NCI-H69 (cell line): ENCODE data around the gene ADAMTSL1.
"Not testable (repeated sequence)": the region's sequence is repeated elsewhere in the genome, so short reads cannot be mapped to it uniquely, and the experiment has no call there.

Experiments used
- DNase-seq: peaks from one replicate; lab custom pipeline; 2025; lab: John Stamatoyannopoulos, UW

Gene ADAMTSL1

DNA sequence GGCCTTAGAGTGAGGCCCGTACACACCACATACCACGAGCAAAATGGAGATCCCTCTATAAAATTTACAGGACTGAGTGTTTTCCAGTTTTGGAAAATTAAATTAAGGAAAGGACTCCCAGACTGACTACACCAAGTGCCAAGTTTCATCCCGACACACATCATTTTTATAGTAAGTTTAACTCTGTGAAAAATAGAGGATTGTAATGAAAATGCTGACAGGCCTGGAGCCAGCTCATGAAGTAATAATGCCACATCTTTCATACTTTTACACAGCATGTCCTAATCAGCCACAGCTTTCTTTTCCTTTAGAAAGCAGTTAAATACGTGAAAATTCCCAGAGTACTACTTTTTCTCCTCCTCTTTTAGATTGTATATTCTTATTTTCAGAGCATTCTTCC is 389.8 kb downstream of the ADAMTSL1 start:
- no peak for DNase-seq

DNA sequence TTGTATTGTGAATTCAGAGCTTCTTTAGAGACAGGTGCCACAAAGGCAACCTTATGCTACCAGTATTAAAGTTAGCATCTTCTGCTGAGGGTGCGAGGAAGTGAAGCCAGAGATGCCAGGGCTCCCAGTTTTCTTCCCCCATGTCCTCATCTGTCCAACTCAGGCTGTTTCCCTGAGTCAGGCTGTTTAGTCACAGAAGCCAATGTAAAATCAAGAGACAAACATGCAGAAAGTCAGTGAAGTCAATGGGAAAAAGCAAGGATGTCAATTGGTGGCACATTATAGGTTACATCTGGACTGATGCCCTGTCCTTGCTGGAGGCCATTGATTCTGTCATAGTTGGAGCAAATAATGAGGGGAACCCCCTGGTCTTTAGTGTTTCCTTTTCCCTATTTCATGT is 390.6 kb downstream of the ADAMTSL1 start:
- no peak for DNase-seq

DNA sequence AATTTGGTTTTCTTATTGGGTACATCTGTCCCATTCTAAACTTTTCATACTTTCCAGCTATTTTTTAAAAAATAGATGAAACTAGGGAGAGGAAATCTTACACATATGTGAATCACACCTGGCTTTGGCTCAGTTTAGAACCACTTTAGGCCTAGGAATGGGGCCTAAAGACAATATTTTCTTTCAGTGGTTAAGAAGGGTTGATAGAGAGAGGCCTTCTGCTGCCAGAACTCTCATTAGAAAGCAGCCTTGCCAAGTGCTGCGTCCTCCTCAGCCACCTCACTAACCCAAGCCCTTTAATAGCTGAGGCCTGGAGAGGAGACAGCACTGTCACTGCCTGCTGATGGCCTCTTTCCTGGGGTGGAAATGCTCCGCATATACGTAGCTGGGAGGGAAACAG is 391.6 kb downstream of the ADAMTSL1 start:
- no peak for DNase-seq

DNA sequence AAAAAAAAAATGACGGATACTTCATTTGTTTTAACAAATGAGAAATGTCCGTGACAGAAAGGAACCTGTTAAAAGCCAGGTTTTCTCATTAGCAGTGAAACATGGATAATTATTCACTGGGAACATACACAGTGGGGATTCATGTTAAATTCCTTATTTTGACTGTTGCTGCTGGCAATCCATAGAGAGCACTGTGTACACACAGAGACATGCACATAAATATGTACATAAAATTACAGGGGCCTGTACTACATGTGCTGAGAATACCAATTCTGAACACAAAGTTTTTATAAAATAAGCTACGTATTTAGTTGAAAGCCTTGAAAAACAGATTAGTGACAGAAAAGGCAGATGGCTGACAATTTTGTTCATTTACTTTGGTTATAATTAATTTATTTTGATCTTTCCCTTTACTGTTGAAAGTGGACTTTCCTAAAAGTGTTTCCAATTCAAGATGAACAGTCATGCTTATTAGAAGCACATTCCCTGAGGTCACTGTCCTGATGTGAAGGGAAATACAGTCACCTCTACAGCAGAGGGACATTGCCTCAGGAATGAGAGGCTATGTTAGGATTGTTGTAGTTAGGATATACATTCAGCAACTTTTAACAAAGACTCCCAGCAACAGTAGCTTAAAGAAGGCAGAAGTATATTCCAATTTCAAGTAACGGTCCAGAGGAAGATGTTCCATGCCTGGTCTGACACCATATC is 392.3 kb downstream of the ADAMTSL1 start:
- DNase-seq, result no peak

DNA sequence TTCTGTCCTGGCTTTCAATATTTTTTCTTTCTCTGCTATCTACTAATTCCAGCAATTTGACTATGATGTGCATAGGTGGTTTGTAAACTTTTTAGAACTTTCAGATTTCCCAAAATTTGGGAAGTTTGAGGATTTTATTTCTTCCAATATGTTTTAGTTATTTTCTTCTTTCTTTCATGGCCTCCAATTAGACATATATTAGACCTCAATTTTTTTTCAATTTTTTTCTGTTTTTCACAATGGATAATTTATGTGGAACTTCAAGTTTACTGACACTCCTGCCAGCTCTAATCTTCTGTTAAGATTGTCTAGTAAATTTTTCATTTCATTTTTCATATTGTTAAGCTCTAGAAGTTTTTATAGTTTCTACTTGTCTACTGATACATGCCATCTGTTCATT is 395.8 kb downstream of the ADAMTSL1 start:
- no peak for DNase-seq

DNA sequence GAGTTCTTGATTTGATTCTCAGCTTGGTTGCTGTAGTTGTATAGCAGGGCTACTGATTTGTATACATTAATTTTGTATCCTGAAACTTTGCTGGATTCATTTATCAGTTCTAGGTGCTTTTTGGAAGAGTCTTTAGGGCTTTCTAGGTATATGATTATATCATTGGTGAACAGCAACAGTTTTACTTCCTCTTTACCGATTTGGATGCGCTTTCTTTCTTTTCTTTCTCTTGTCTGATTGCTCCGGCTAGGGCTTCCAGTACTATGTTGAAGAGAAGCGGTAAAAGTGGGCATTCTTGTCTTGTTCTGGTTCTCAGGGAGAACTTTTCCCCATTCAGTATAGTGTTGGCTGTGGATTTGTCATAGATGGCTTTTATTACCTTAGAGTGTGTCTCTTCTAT is 400.1 kb downstream of the ADAMTSL1 start:
- no peak for DNase-seq

DNA sequence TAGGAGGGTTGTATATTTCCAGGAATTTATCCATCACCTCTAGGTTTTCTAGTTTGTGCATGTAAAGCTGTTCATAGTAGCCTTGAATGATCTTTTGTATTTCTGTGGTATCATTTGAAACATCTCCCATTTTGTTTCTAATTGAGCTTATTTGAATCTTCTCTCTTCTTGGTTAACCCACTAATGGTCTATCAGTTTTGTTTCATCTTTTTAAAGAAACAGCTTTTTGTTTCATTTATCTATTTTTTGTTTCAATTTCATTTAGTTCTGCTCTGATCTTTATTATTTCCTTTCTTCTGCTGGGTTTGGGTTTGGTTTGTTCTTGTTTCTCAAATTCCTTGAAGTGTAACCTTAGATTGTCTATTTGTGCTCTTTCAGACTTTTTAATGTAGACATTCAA is 401.0 kb downstream of the ADAMTSL1 start:
- DNase-seq, result not testable (repeated sequence)

DNA sequence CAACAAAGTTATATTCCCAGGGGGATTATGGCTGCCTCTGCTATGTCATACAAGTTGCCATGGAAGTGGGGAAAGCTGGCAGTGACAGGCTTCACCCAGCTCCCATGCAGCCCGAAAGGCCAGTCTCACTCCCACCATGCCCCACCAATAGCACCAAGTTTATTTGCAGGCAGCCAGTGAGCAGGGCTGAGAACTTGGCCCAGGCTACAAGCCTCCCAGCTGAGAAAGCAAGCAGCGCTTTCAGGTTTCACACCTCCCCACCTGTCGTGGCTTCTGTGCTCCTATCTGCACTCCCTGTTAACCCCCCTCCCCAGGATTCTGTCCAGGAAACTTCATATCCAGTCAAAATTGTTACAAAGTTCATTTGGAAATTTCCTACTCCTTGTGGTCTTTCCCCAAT is 404.0 kb downstream of the ADAMTSL1 start:
- DNase-seq, result no peak

DNA sequence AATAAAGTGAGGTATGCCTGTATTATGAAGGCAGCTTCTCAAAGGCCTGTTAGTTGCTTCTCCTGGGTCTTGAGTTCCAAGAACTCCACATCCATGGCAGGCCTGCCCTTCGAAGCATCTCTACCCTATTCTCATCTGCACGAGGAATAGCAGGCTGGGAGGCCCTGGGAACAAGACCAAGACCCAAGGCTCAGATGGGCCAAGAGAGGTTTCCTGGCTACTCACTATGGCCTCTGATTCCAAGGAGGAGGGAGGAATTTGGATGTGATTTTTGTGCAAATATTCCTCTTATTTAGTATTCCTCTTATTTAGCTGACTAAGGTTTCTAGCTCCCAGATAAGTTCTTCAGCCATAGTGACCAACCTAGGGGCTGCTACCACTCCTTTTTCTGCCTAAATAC is 407.8 kb downstream of the ADAMTSL1 start:
- no peak for DNase-seq

DNA sequence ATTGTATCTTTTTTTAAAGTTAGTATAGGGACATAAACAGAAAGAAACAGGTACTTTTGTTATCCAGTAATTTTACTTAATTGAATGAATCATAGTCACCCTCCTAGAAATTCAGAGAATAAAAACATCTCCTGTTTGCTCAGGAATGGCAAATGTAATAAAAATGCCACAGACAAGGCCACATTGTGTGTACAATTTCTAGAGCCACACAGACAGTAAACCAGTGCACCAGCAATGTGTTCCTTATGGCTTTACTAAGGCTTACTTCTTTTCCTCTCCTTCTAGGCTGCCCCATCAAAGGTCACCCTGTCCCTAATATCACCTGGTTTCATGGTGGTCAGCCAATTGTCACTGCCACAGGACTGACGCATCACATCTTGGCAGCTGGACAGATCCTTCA is 413.6 kb downstream of the ADAMTSL1 start:
- DNase-seq, result no peak

DNA sequence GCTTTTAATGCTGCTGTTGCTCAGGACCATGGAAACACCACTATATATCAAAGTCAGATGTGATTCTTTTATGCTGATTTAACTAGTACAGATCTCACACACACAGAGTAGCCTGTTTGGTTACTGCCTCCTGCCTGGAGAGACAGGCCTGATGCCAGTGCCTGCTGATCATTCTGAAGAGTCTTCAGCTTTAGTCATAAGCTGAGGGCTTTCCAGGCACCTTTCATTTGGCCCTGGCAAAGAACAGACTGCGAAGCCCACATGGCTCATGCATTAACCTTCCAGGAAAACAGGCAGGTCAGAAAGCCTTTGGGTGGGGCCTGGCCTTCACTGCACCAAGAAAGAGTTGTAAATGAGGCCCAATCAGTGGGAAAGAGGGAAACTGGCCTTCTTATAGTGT is 414.3 kb downstream of the ADAMTSL1 start:
- no peak for DNase-seq

DNA sequence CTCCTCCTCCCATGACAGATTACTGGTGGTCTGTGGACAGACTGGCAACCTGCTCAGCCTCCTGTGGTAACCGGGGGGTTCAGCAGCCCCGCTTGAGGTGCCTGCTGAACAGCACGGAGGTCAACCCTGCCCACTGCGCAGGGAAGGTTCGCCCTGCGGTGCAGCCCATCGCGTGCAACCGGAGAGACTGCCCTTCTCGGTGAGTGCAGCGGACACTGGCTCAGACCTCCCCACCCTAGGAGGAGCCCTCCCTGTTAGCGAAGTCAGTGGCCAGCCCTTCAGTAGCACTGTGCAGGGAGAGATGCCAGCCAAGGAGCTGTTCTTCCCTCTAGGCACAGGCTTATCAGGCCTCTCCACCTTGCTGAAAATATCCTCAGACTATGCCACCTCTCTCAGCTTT is 415.6 kb downstream of the ADAMTSL1 start:
- DNase-seq, result no peak

DNA sequence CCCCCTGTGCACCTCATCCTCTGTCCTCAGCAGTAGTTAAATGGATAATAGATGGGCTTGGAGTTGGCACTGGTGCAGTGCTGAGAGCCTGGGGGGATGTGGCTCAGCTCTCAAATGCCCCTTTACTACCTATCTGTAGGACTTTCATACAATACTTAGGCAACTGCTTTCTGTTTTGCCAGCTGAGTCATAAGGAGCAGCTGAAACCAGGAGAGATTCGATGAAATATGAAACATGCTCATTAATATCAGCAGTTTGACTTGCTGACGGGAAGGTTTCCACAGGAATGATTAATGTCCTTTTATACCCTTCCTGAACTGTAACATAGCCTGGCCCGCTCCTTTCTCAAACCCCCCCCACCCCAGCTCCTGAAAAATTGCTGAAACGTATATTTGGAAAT is 416.4 kb downstream of the ADAMTSL1 start:
- peak; percentile 74 for DNase-seq

DNA sequence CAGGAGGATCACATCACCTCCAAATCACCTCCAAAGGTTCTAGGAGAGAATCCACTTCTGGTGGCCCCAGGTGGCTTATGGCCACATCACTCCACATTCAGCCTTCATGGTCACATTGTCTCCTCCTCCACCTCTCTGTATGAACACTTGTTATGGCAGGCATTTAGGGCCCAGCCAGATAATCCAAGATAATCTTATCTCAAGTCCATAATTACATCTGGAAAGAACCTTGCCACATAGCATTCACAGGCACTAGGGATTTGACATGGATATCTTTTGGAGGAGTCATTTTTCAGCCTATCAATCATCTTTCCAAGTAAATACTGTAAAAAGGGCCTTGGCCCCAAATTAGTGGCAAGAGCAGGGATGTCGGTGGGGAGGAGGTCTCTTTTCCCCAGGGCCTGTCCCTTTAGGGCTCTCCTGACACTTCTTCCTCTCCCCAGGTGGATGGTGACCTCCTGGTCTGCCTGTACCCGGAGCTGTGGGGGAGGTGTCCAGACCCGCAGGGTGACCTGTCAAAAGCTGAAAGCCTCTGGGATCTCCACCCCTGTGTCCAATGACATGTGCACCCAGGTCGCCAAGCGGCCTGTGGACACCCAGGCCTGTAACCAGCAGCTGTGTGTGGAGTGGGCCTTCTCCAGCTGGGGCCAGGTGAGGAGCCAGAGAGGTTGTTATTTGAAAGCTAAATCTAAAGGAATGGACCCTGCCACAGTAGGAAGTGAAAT is 418.2 kb downstream of the ADAMTSL1 start:
- no peak for DNase-seq

DNA sequence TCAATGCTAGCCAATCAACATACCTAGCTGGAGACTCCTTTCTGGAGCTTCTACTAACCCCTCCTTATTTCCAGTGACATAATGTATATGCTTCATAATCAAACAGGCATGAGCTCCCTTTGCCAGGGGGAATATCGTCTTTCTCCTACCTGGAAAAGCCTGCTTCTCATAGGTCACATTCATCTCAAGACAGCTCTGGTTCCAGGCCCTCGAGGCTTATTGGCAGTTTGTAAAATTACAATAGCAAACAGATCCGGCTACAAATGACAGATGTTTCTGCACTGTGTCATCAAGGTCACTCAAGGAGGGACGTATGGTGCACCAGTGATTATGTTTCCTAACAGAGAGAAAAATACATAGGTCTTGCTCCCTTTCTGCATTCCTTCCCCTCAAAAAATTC is 419.1 kb downstream of the ADAMTSL1 start:
- DNase-seq, result peak; percentile 84

DNA sequence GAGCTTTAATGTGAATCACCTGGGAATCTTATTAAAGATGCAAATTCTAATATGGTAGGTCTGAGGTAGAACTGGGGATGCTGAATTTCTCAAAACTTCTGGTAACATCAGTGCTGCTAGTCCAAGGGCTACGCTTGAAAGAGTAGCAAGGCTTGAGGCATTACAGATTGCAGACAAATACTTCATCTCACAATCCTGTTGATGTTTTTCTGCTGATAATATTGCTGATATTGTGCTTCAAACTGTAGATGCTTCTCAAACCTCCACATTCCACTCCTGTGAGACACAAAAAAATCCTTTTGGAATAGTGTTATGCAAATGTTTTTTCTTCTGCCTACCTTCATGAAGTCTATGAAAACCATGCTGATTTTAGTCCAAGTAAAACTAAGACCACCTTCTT is 419.5 kb downstream of the ADAMTSL1 start:
- no peak for DNase-seq

DNA sequence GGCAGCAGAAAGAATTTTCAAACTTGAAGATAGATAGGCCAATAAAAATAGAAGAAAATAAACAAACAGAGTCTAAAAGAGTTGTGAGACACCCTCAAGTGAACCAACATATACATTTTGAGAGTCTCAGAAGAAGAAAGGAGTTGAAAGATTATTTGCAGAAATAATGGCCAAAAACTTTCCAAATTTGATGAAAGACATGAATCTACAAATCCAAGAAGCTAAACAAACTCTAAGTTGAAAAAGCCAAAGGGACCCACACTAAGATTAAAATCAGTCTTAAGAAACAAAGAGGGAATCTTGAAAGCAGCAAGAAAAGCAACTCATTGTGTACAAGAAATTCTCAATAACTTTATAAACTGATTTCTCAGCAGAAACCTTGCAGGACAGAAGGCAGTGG is 422.1 kb downstream of the ADAMTSL1 start:
- DNase-seq, result no peak

DNA sequence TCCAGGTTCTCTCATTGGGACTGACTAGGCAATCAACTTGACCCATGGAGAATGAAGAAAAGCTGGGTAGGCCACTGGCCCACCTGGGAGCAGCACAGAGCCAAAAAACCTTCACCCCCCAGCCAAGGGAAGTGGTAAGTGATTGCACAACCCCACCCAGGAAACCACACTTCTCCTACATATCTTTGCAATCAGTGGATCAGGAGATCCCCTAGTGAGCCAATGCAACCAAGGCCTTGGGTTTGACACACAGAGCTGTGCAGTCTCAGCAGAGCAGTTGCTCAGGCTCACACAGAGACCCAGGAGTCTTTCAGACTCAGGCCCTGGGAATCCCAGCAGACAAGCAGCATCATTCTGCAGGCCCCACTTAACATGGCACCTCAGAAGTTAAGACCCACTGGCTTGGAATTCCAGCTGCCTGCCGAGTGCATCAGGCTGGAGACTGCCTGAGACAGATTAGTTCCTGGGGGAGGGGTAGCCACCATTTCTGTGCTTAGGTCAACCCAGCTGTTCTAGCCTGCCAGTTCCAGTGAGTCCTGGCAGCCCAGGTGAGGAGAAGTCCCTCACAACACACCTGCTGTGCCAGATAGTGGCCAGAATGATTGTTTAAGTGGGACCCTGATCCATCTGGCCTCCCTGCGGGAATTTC is 422.7 kb downstream of the ADAMTSL1 start:
- DNase-seq, result peak; percentile 40

DNA sequence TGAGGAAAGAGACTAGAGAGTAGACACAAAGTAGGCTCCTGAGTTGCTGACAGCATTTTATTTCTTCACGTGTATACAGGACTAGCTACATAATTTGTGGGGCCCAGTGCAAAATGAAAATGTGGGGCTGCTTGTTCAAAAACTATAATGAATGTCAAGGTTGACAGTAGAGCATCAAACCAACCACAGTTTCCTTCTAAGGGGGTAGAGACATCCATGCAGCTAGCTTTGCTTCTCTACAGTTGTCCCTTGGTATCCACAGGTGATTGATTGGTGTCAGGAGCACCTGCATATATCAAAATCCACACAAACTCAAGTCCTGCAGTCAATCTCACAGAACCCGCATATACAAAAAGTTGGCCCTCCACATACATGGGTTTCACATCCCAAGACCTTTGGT is 429.5 kb downstream of the ADAMTSL1 start:
- DNase-seq, result no peak

DNA sequence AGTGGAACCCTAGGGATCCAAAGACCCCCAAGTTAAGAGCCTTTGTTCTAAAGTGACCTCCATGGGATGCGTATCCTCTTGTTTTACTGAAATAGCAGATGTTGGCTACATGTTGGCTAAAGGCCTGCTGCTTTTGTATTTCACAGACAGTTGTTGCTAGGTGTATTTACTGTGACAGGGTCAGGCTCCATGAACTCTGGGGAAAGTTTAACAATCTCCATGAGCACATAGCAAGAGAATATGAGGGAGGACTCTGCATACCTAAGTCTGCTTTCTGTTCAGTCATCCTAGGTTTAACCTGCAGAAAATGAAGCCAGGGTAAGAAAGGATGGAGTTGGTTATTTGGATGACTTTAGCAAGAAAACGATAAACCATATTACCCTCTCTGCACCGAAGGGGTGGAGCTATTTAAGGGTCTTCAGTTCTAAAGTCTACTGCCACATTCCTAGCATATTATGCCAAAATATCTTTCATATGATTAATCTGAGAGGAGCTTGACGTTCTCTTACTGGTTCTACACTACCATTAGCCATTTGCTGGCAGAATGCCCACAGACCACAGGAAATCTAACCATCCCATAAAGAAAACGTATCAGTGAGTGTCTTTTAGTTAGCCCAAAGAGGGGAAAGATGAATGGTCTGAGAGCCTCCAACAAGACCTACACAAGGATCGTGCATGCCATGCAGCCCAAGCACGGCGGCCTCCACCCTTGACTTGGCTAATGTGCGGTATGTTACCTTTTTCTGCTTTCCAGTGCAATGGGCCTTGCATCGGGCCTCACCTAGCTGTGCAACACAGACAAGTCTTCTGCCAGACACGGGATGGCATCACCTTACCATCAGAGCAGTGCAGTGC is 431.3 kb downstream of the ADAMTSL1 start:
- DNase-seq, result peak; percentile 46

DNA sequence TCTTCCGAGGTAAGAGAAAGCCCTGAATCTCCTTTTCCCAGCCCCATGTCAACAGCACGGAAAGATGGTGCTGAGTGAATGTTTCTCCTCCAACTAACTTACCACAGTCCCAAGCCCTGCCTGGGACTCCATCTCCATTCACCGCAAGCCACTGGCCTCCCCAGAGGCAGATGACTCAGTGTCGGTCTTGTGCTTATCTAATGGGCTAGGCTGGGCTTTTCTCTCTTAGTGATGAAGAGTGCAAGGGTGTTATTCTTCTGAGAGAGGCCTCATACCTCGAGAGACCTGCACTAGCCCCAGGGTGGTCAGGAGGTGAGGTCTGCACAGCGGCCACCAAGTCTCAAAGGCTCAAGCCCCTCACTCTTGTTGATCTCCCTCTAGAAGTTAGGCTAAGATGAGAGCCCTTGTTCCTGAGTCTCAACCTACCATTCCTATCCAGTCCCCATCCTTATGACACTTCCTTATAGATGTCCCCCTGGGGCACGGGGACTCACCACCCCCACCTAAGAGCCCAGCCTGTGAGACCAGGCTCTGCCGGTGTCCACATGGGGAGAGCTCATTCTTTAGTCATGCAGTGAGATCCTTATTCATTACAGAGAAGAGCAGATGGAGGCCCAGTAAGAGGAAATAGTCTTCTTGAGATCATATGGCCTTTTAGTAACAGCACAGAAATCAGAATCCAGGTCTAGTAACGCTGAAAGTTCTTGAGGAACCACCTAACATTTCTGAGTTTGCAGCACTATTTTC is 432.1 kb downstream of the ADAMTSL1 start:
- peak; percentile 21 for DNase-seq
